ENCODE measurements around the gene CRTC3.
"Not testable (repeated sequence)": the region's sequence is repeated elsewhere in the genome, so short reads cannot be mapped to it uniquely, and the experiment has no call there.

CRTC3 gene

GRCh38 chr15:90636993-90637392, 107.3 kb downstream of the CRTC3 start:
- H3K36me3 Mint-ChIP-seq = peaks cover 76% of the 10 kb centered on the region
- not testable (repeated sequence) for ATAC-seq, H3K27ac Mint-ChIP-seq

DNA sequence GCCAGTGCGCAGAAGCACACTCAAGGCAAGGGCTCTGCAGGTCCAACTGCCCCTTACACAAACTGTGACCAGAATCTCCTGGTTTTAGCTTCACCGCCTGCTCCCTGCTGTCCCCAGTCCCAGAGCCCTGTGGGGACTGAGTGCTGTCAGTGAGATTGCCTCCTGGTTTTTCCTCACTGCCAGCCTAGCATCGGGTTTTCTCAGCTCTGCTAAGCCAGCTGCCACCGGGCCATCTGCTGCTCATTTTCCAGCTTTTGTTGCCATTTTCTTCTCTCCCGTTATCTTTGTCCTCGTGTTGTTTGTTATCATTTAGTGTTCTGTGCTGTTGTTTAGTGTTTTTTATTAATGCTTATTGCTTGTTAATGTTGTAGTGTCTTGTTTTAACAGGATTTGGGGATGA, 108.0 kb downstream of the CRTC3 start:
- DNase-seq (ENCODE audit: low spot score in 2 of 2) (no peak), ATAC-seq (no peak)
- H3K4me1 Mint-ChIP-seq = peaks cover 6% of the 10 kb centered on the region
- H3K36me3 Mint-ChIP-seq = peaks cover 76% of the 10 kb centered on the region
- no peak overlapping the region for H3K4me3 Mint-ChIP-seq
- H3K9me3 Mint-ChIP-seq = no peaks in the 10 kb centered on the region
- H3K27ac Mint-ChIP-seq = no peak overlapping the region

More at GRCh38 chr15:90636993-90637392, 107.3 kb downstream of the CRTC3 start:
- H3K9me3 Mint-ChIP-seq; H3K4me1 Mint-ChIP-seq; H3K4me3 Mint-ChIP-seq; DNase-seq (ENCODE audit: low spot score in 2 of 2): not testable (repeated sequence)

GRCh38 chr15:90638201-90638691, 108.5 kb downstream of the CRTC3 start:
- H3K4me1 Mint-ChIP-seq = peaks cover 6% of the 10 kb centered on the region
- H3K27ac Mint-ChIP-seq = no peak overlapping the region
- no peaks in the 10 kb centered on the region for H3K9me3 Mint-ChIP-seq
- ATAC-seq = no peak
- H3K4me3 Mint-ChIP-seq = no peak overlapping the region
- DNase-seq (ENCODE audit: low spot score in 2 of 2) = no peak
- H3K36me3 Mint-ChIP-seq = peaks cover 76% of the 10 kb centered on the region

DNA sequence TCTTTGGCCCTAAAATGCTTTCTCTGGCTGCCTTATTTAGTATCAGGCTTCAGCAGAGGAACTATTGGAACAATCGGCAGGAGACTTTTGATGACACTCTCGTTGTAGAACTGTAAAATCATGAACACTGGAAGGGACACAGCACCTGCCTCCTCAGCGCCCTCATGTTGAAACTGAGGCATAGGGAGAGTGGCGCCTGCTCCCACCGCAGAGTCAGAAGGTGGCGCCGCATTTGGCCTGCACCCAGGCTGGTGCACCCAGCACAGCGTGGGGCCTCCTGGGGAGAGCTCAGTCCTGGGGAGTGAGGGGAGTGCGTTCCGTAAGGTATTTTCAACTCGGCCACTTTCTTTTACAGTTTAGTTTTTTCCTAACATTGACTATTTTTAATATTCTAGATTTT, 109.2 kb downstream of the CRTC3 start:
- Mint-ChIP-seq H3K36me3 (peaks cover 73% of the 10 kb centered on the region), H3K4me1 (no peaks in the 10 kb centered on the region), H3K9me3 (no peaks in the 10 kb centered on the region), H3K4me3 (no peak overlapping the region), H3K27ac (no peak overlapping the region)
- ATAC-seq (no peak), DNase-seq (ENCODE audit: low spot score in 2 of 2) (no peak)

GRCh38 chr15:90640862-90641261, 111.1 kb downstream of the CRTC3 start:
- Mint-ChIP-seq H3K4me3 (no peak overlapping the region), H3K27ac (no peak overlapping the region), H3K9me3 (no peaks in the 10 kb centered on the region), H3K4me1 (peaks cover 2% of the 10 kb centered on the region), H3K36me3 (peaks cover 54% of the 10 kb centered on the region)
- no peak for ATAC-seq
- no peak for DNase-seq (ENCODE audit: low spot score in 2 of 2)

DNA sequence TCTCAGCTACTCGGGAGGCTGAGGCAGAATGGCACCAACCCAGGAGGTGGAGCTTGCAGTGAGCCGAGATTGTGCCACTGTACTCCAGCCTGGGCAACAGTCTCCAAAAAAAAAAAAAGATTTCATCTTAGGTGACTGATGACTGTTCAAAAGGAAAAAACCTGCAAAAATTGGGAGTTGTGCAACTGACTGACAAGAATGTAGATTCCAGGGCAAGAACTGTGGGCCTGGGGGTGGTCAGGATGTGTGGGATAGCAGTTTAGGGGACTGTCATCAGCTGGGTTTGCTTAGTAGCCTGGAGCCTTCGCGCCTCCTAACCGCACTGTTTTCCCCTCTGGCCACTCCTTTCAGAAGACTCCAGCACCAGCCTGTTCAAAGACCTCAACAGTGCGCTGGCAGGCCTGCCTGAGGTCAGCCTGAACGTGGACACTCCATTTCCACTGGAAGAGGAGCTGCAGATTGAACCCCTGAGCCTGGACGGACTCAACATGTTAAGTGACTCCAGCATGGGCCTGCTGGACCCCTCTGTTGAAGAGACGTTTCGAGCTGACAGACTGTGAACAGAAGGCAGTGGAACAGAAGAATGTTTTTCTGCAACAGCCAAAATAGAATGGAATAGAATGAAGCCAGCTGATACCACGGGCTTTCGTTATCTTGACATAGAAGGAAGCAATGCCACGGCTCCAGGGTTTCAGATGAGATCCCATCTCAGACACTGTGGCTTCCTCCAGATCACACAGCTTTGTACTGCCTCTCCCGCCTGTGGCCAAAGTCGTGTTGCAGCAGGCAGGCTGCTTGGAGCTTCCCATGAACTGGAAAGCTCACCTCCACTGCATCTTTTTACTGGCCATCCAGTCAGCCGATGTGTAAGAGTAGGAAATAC, 112.1 kb downstream of the CRTC3 start:
- ATAC-seq (no peak), DNase-seq (ENCODE audit: low spot score in 2 of 2) (no peak)
- Mint-ChIP-seq H3K9me3 (no peaks in the 10 kb centered on the region), H3K36me3 (peaks cover 53% of the 10 kb centered on the region), H3K4me3 (no peak overlapping the region), H3K27ac (no peak overlapping the region), H3K4me1 (peaks cover 11% of the 10 kb centered on the region)

DNA sequence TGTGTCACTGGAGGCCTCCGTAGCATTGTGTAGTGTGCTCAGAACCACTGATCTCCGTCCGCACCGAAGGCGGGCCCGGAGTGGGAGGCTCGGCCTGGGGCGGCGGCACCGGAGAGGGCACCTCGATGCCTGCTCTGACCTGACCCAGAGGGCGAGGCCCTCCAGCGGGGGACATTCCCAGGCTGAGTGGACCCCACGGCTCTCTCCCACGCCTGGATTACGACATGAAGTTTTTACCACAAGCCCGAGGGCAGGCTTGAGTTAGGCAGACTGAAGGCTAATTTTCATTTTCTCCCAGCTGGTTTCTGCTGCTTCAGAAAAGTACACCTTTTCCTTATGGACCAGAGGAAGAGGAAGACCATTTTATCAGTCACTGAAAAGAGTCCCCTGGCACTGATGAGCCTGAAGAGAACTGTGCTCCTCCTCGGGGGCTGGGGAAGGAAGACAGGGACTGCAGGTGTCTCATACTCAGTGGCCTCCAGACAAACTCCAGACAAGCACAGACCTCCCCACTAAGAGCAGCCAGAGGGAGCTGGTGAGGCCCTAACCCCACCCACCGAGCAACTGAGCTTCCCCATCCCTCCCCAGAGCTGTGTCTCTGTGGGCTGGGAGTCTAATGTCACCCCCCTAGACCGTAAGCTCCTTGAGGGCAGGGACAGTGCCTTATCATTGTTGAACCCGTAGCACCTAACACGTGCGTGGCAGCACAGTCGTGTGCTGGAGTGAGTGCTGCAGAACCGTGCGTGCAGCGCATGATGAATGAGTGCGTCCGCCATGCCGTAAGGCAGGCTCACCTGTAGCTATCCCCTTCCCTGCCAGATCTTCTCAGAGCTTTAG, 113.0 kb downstream of the CRTC3 start:
- H3K27ac Mint-ChIP-seq = peak overlapping the region; percentile 73
- peaks cover 11% of the 10 kb centered on the region for H3K4me1 Mint-ChIP-seq
- H3K36me3 Mint-ChIP-seq = peaks cover 53% of the 10 kb centered on the region

DNA sequence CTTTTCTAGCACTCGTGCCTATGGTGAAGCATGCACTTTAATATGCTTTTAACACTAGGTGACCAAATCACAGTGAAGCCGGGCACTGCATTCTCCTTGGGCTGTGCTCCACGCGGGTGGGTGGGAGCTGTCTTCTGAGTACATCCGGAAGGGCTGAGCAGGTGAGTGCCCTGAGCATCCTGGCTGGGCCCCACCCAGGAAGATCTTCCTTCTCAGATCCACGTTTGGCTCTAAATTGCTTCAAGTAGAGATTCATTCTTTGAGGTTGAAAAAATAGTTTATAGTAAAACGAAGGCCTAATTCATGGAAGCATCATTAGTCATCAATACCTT, 113.5 kb downstream of the CRTC3 start:
- Mint-ChIP-seq H3K9me3 (no peaks in the 10 kb centered on the region), H3K4me1 (peaks cover 16% of the 10 kb centered on the region), H3K27ac (peak overlapping the region; percentile 73), H3K4me3 (no peak overlapping the region), H3K36me3 (peaks cover 52% of the 10 kb centered on the region)
- DNase-seq (ENCODE audit: low spot score in 2 of 2) (no peak), ATAC-seq (no peak)

More for the DNA sequence above, 113.0 kb downstream of the CRTC3 start:
- H3K9me3 Mint-ChIP-seq = no peaks in the 10 kb centered on the region
- H3K4me3 Mint-ChIP-seq = no peak overlapping the region
- ATAC-seq (no peak), DNase-seq (ENCODE audit: low spot score in 2 of 2) (no peak)

DNA sequence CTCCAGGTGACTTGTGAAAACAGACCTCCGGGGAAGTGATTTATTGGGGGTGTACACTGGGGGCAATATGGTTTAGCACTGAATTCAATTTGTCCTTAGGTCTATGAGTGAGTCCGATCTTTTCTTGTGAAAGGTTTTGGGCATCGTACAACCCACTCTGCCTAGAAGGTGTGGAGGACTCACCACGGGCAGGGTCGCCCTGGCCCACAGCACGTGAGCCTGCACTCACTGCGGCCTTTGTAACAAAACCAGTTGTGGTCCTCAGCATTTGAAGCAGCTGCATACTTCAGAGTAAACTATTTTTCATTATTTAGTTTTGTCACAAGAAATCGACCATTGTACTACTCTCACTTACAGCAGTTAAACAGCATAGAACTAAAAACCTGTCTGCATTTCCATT, 114.8 kb downstream of the CRTC3 start:
- no peak overlapping the region for H3K4me3 Mint-ChIP-seq
- peak overlapping the region; percentile 3 for H3K27ac Mint-ChIP-seq
- H3K4me1 Mint-ChIP-seq = peaks cover 28% of the 10 kb centered on the region
- H3K9me3 Mint-ChIP-seq = no peaks in the 10 kb centered on the region
- DNase-seq (ENCODE audit: low spot score in 2 of 2) (no peak), ATAC-seq (no peak)
- H3K36me3 Mint-ChIP-seq = peaks cover 53% of the 10 kb centered on the region

- H3K4me3 Mint-ChIP-seq = no peak overlapping the region
- no peaks in the 10 kb centered on the region for H3K9me3 Mint-ChIP-seq
- peaks cover 50% of the 10 kb centered on the region for H3K36me3 Mint-ChIP-seq
- DNase-seq (ENCODE audit: low spot score in 2 of 2) = no peak
- no peak for ATAC-seq
- peak overlapping the region; percentile 83 for H3K27ac Mint-ChIP-seq
- peaks cover 35% of the 10 kb centered on the region for H3K4me1 Mint-ChIP-seq
Measured at GRCh38 chr15:90644952-90645725, 115.4 kb downstream of the CRTC3 start.

DNA sequence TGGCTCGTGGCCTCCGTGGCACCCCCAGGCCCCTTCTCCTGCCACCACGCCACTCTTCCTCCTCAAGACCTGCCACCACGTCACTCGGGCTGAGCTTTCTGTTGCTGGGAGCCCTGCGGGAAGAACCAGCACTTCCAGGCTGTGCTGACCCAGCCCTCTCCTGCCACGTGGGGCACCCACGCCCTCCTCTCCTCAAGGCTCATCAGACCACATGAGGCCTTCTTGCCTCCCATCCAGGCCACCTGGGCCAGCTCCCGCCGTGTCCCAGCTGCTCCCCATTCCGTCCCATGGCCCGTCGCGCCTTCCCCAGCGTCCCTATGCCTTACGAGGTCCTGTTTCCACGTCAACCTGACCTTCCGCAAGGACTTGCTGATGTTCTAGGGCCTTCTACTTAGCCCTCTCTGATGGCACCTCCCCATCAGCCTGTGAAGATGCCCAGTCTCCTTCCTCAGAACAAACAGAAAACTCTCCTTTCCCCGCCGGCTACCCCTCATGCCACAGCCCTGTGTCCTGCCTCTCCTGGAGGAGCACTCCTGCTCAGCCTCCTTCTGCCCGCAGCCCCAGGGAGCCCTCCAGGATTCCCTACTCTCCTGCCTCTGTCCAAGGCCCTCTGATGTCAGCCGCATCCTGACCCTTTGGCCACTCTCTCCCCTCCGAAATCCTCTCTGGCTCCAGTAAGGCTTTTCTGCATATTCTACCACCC, 116.3 kb downstream of the CRTC3 start:
- Mint-ChIP-seq H3K4me3 (no peak overlapping the region), H3K27ac (peak overlapping the region; percentile 83), H3K4me1 (peaks cover 38% of the 10 kb centered on the region), H3K36me3 (peaks cover 44% of the 10 kb centered on the region), H3K9me3 (no peaks in the 10 kb centered on the region)
- DNase-seq (ENCODE audit: low spot score in 2 of 2) (no peak), ATAC-seq (no peak)

DNA sequence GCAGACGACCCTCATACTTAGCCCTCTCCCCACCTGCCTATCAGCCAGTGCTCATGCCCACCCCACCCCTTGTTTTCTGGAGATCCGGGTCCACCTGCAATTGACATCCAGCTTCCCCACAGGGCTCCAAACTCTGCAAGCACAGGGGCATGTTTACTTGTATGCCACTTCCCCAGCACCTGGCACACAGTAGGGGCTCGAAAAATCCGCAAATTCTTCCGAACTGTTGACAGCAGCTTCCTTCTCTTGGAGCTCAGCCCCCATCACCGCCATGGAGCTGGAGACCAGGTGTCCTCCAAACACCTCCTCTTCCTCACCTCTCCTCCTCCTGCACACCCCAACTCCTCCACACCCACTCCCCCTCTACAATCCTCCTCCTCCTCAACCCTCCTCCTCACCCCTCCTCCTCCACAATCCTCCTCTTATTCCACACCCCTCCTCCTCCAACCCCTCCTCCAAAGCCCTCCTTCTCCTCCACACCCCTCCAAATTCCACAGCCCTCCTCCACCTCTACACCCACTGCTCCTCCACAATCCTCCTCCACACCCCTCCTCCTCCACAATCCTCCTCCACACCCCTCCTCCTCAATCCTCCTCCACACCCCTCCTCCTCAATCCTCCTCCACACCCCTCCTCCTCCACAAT, 117.1 kb downstream of the CRTC3 start:
- ATAC-seq (no peak), DNase-seq (ENCODE audit: low spot score in 2 of 2) (no peak)
- H3K4me1 Mint-ChIP-seq = peaks cover 38% of the 10 kb centered on the region
- peaks cover 38% of the 10 kb centered on the region for H3K36me3 Mint-ChIP-seq
- no peaks in the 10 kb centered on the region for H3K9me3 Mint-ChIP-seq
- H3K4me3 Mint-ChIP-seq = no peak overlapping the region
- H3K27ac Mint-ChIP-seq = peak overlapping the region; percentile 83

- DNase-seq (ENCODE audit: low spot score in 2 of 2) = no peak
- ATAC-seq = no peak
- Mint-ChIP-seq H3K36me3 (peaks cover 33% of the 10 kb centered on the region), H3K4me3 (peak overlapping the region; percentile 75), H3K9me3 (no peaks in the 10 kb centered on the region), H3K27ac (peak overlapping the region; percentile 99), H3K4me1 (peaks cover 38% of the 10 kb centered on the region)
Measured at GRCh38 chr15:90647326-90647725, 117.6 kb downstream of the CRTC3 start.
